ENCODE results near the gene ITGB1BP1.

Gene ITGB1BP1

GRCh38 chr2:9377461-9378097 lies 45.7 kb downstream of the ITGB1BP1 start:
- no peak for DNase-seq

- no peak for DNase-seq
These were observed 47.4 kb downstream of the ITGB1BP1 start for GRCh38 chr2:9375857-9376428.

DNA sequence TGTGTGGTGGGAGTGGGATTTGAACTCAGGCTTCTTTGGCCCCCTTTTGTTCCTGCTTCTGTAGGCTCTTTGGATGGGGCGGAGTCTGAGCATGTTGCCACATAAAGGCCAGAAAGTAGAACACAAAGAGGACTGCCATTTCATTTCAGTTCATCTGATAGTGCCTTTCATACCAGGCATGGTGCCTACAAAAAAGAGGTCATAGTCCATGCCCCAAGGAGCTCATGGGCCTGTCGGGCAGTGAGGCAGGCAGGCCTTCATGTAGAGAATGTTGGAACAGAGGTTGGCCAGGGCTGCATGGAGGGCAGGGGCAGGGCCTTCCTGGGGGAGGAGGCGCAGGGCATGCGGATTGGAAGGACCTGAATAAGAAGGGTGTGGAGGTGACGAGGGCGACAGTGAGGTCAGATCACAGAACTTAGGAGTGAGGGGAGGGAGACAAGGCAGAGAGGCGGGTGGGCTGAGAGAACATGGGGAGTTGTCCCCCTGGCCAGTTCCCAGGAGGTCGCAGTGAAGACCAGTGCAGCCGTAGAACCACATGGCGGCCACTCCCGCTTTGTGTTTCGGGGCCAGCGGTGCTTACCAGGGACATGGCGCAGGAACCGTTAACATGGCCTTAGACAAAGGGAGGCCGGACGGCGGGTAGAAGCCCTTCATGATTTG lies 49.1 kb downstream of the ITGB1BP1 start:
- DNase-seq, result no peak

DNA sequence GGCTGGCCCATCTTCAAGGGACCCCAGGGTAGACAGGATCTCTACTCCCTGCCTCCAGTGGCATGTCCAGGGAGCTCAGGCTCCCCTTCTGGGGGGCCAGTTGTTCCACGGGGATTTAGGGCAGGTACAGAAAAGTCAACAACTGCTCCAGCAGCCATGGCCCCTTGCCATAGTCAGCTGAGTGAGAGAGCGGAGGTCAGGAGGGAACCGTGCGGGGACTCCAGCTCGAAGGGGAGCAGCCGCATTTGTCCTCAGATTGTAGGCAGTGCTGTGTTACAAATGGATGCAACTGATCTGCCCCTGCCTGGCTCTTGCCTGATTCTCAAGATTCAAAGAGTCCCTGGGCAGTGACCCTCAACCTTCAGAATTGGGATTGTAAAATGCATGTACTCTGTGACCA lies 49.9 kb downstream of the ITGB1BP1 start:
- no peak for DNase-seq

DNA sequence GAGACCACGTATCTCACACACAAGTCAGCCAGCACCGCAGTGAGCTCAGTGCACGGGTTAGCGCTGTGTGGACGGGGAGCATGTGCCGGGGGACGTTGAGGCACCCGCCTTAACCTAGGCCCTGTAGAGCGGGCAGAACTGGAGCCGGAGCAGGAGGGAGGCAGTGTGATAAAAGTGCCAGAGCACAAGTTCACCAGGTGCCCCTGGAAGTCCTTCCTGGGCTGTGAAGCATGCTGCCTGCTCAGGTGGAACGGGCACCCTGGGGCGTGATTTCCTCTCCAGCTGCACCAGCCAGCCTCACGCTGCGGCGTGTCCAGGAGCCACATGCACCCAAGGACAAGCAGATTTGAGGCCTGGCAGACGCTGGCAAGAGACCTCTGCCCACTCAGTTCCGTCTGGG lies 50.3 kb downstream of the ITGB1BP1 start:
- DNase-seq, result peak; percentile 13

DNA sequence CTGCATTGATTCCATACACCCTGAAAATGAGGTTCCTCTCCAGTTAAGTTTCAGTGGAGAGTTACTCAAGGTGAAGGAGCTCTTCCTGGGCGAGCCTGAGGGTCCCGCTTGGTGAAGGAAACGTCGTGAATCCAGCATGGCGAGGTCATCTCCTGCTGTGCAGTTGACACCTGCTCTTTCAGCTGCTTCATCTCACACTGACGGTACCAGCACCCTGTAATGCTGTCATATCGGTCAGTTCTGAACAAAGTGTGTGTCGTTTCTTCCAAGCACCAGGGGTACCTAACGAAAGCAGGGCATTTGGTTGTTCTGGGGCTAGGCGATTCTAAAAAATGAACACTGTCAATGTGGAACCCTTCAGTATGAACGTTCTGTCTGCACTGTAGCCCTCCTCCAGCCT lies 52.6 kb downstream of the ITGB1BP1 start:
- DNase-seq, result no peak

DNA sequence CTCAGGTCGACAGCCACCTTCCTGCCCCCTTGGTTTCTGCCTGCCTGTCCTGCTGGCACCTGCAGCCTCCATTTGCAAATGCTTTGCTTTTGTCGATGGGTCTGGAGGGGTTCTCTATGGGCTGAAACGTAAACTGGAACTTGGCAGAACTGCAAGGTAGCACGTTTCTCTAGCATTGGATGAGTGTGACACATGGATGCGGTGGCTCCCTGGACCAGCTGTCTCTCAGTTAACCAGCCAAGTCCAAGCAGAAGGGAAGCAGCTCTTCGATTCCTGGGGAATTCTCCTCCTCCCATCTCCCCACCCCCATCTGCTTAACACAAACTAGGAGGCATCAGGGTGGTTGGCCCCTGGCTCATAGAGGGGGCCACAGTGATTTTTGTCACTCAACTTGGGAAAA lies 57.3 kb downstream of the ITGB1BP1 start:
- no peak for DNase-seq

DNA sequence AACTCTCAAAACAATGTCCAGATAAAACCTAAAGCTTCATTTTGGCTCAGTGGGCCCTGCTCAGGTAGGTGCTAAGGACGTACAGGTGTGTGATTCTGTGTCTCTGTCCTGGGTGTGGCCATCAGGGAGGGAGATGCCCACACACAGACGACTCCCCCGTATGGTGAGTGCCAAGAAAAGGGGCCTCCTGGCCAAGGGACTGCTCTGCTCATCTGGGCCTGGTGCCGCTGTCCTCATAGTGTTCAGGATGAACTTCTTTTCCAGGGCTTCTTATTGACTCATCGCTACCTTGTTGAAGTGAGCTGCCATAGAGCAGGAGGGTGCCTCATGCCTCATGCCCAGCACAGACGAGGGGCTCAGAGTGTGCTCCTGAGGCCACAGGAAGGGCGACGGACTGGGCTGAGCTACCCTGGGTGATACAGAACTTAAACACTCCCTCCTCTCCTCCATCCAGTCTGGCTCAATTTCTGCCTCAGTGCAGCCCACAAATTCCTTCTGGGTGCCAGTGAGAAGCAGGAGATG lies 57.8 kb downstream of the ITGB1BP1 start:
- DNase-seq, result no peak

GRCh38 chr2:9364791-9365497 lies 58.4 kb downstream of the ITGB1BP1 start:
- no peak for DNase-seq

DNA sequence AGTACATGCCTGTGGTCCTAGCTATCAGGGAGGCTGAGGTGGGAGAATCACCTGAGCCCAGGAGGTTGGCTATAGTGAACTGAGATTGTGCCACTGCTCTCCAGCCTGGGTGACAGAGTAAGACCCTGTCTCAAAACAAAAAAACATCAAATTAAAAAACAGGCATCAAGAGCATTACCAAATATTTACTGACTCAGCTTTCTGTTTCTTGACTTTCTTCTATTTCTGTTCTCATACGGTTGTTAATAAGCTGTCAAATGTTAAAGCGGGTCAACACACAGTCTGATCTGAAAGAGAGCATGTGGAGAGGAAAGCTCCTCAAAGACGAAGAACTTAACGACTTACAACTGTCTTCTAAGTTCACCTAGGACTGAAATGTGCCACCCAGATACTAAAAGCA lies 59.0 kb downstream of the ITGB1BP1 start:
- no peak for DNase-seq

DNA sequence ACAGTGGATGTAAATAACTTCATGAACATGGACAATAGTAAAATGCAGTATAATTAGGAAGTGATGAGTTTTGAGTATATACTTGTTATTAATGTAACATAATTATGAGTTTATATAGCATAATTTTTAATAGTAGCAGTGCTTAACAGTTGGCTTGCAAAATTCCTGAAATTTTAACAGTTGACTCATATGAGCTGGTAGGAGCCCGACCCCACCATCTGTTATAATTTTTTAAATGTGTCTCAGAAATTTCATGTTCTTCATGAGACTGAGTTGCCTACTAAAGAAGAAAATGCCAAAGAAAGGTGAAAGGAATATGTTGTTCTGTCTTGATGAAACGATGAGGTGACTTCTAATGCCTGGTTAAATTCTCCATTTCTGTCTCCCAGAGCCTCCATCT lies 62.6 kb downstream of the ITGB1BP1 start:
- DNase-seq, result no peak

- no peak for DNase-seq
These were observed 63.2 kb downstream of the ITGB1BP1 start for GRCh38 chr2:9360110-9360509.

- DNase-seq, result no peak
These were observed 63.9 kb downstream of the ITGB1BP1 start for GRCh38 chr2:9359463-9359862.

DNA sequence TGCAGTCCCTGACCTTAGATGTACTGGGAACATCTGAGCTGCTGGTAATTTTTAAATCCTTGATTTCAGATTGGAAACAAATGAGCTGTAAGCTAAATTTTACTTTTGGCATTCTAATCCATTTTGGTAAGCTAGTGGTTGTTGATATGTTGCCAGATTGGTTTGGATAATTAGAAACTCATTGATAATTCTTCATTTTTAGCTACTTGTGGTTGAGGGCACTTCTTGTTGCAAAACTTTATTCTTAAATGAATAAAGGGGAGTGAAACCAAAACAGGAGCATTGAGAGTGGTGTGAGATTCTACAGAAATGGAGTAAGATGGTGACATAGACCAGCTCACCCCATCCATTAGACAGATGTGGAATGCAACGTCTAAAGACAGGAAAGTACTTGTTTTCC lies 64.5 kb downstream of the ITGB1BP1 start:
- no peak for DNase-seq

- DNase-seq, result no peak
These were observed 67.1 kb downstream of the ITGB1BP1 start for GRCh38 chr2:9356261-9356660.

DNA sequence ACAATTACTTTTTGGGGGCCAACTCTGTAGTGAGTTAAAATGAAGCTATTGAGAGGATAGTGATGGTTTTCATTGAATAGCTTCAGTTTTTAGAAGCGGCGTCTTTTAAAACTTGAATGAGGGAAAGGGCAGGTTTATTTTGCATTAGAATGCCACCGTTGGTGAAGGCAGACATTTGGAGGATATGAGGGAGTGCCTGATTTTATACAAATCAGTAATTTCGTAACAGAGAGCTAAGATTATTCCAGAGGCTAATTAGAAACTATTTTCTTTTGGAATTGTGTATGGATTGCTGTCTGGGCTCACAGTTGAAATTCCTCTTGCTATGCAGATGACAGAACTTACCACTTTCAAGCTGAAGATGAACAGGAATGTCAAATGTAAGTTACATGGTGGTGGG lies 67.6 kb downstream of the ITGB1BP1 start:
- no peak for DNase-seq

DNA sequence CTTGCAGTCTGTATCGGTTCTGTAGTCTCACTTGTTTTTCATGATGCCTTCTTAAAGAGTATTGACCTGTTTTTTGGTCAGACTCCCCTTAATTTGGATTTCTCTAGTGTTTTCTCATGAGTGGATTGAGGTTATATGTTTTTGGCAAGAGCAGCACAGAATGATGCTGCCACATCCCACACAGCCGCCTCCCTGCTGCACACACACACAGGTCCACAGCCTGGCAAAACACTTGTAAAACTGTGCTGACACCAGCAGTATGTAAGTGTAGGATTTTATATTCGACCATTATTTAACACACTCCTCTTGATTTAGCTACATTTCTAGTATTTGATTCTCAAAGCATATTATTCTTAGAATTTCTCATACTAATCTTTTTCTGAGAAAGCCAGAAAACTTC lies 68.1 kb downstream of the ITGB1BP1 start:
- DNase-seq, result no peak

GRCh38 chr2:9354318-9354717 lies 69.0 kb downstream of the ITGB1BP1 start:
- DNase-seq, result no peak
